IMR-90 (cell line): ENCODE measurements around the gene STYXL1. TPM values are rescaled to one million over a fixed set of nuclear protein-coding genes. Genes with fewer than 3 reads are reported as not detected.

Experiments
- ATAC-seq: fragments of 200-7000 bp; cut with Tn5 transposase; 2 replicates; pipeline ENCODE4 v1.9.1; 2020; ENCODE audit warnings: low read depth, mild to moderate bottlenecking, moderate library complexity
- BruUV-seq: library from RNA; stranded (reverse); fragments of 400-500 nt; replicated peaks from 2 replicates; lab custom pipeline; 2021; lab: Mats Ljungman, UMichigan
- CTCF ChIA-PET: fragments of 300-600 bp; formaldehyde crosslinking; extraction: SDS; loops from one replicate; lab custom pipeline; 2021; ENCODE audit warnings: antibody characterized with exemption; lab: Yijun Ruan, JAX
- POLR2A ChIA-PET: fragments of 300-600 bp; sonication (Branson Sonifier 250); formaldehyde crosslinking; loops from one replicate; lab custom pipeline; 2022; ENCODE audit warnings: antibody characterized with exemption; ENCODE audit not compliant: unreplicated experiment; lab: Charles Lee
- DNase-seq: peaks from one replicate; pipeline ENCODE4 v3.0.0; 2013
- H2AFZ ChIP-seq: replicated peaks from 2 replicates; pipeline ENCODE3; 2013; ENCODE audit warnings: low read length, mild to moderate bottlenecking; ENCODE audit not compliant: poor library complexity
- H2AK5ac ChIP-seq: 2 replicates; pipeline ENCODE4 v1.6.1; 2013; ENCODE audit warnings: low read depth, low read length, inconsistent platforms
- H2AK9ac ChIP-seq: replicated peaks from 2 replicates; pipeline ENCODE3; 2013; ENCODE audit warnings: mild to moderate bottlenecking, low read depth, low read length, moderate library complexity; ENCODE audit not compliant: poor library complexity
- H2BK120ac ChIP-seq: 2 replicates; pipeline ENCODE4 v1.6.1; 2013; ENCODE audit warnings: low read depth, low read length, inconsistent platforms
- H2BK15ac ChIP-seq: 3 replicates; pipeline ENCODE4 v1.6.1; 2013; ENCODE audit warnings: low read depth, low read length, inconsistent platforms
- H2BK20ac ChIP-seq: 2 replicates; pipeline ENCODE4 v1.6.1; 2013; ENCODE audit warnings: low read depth, mild to moderate bottlenecking, inconsistent platforms, low read length, moderate library complexity
- H2BK5ac ChIP-seq: 2 replicates; pipeline ENCODE4 v1.6.1; 2013; ENCODE audit warnings: mild to moderate bottlenecking, low read depth, low read length, inconsistent platforms; ENCODE audit not compliant: poor library complexity, severe bottlenecking
- H3K14ac ChIP-seq: replicated peaks from 2 replicates; pipeline ENCODE4 v1.6.1; 2013; ENCODE audit warnings: low read depth, low read length, inconsistent platforms
- H3K18ac ChIP-seq: 2 replicates; pipeline ENCODE4 v1.6.1; 2013; ENCODE audit warnings: low read depth, low read length, control low read depth
- H3K23ac ChIP-seq: 2 replicates; pipeline ENCODE4 v1.6.1; 2013; ENCODE audit warnings: low read depth, low read length, inconsistent platforms
- H3K27ac ChIP-seq: 2 replicates; pipeline ENCODE4 v1.5.1; 2013; ENCODE audit warnings: mild to moderate bottlenecking, control low read depth, low read length; ENCODE audit not compliant: insufficient read depth
- H3K27me3 ChIP-seq: 2 replicates; pipeline ENCODE4 v1.6.1; 2013; ENCODE audit warnings: low read length; ENCODE audit not compliant: control insufficient read depth, insufficient read depth
- H3K36me3 ChIP-seq: 2 replicates; pipeline ENCODE4 v1.6.1; 2013; ENCODE audit warnings: low read length, mixed read lengths; ENCODE audit not compliant: control insufficient read depth, insufficient read depth
- H3K4ac ChIP-seq: 2 replicates; pipeline ENCODE4 v1.6.1; 2013; ENCODE audit warnings: low read depth, low read length, inconsistent platforms
- H3K4me1 ChIP-seq: 2 replicates; pipeline ENCODE4 v1.6.1; 2013; ENCODE audit warnings: low read length, mixed read lengths; ENCODE audit not compliant: control insufficient read depth, insufficient read depth
- H3K4me2 ChIP-seq: 2 replicates; pipeline ENCODE4 v1.6.1; 2013; ENCODE audit warnings: low read depth, mild to moderate bottlenecking, control low read depth, low read length, moderate library complexity
- H3K4me3 ChIP-seq: 2 replicates; pipeline ENCODE4 v1.5.1; 2013; ENCODE audit warnings: low read depth, mild to moderate bottlenecking, control low read depth, low read length, moderate library complexity; ENCODE audit not compliant: insufficient read depth
- H3K56ac ChIP-seq: 2 replicates; pipeline ENCODE4 v1.6.1; 2013; ENCODE audit warnings: low read length, inconsistent platforms; ENCODE audit not compliant: insufficient read depth; ENCODE audit errors: extremely low read depth
- H3K79me1 ChIP-seq, 2 experiments: 2 replicates each; pipeline ENCODE4 v1.6.1; 2013; ENCODE audit warnings: low read length in 2 of 2, inconsistent platforms in 1 of 2, low read depth in 1 of 2
- H3K9ac ChIP-seq: 2 replicates; pipeline ENCODE4 v1.6.1; 2013; ENCODE audit warnings: low read depth, low read length, control low read depth
- H3K9me1 ChIP-seq: 2 replicates; pipeline ENCODE4 v1.6.1; 2013; ENCODE audit warnings: low read length, inconsistent platforms; ENCODE audit not compliant: insufficient read depth
- H3K9me3 ChIP-seq: 2 replicates; pipeline ENCODE4 v1.6.1; 2013; ENCODE audit warnings: low read length; ENCODE audit not compliant: control insufficient read depth, insufficient read depth
- H4K20me1 ChIP-seq: 2 replicates; pipeline ENCODE4 v1.6.1; 2013; ENCODE audit warnings: low read length, inconsistent platforms; ENCODE audit not compliant: insufficient read depth
- H4K5ac ChIP-seq: 2 replicates; pipeline ENCODE4 v1.6.1; 2013; ENCODE audit warnings: mild to moderate bottlenecking, low read depth, low read length, control low read depth
- H4K8ac ChIP-seq, 2 experiments: 2 replicates each; pipeline ENCODE4 v1.6.1; 2013; ENCODE audit warnings: low read depth in 2 of 2, low read length in 2 of 2, control low read depth in 1 of 2, inconsistent platforms in 1 of 2
- H4K91ac ChIP-seq: 2 replicates; pipeline ENCODE4 v1.6.1; 2013; ENCODE audit warnings: low read depth, low read length, inconsistent platforms; ENCODE audit not compliant: insufficient read depth
- BHLHE40 ChIP-seq: fragments of 150-350 bp; IDR thresholded peaks from 2 replicates; pipeline ENCODE4 v1.6.1; 2016; ENCODE audit warnings: mild to moderate bottlenecking, low read depth, low read length
- CHD1 ChIP-seq: IDR thresholded peaks from 2 replicates; pipeline ENCODE4 v1.6.1; 2012; ENCODE audit warnings: low read depth, low read length, improper control_type of control experiment
- MAFK ChIP-seq: IDR thresholded peaks from 2 replicates; pipeline ENCODE4 v1.6.1; 2012; ENCODE audit warnings: low read depth, low read length, improper control_type of control experiment
- MAZ ChIP-seq: IDR thresholded peaks from 2 replicates; pipeline ENCODE4 v1.6.1; 2012; ENCODE audit warnings: low read depth, mild to moderate bottlenecking, low read length, improper control_type of control experiment, moderate library complexity, borderline replicate concordance
- MXI1 ChIP-seq: IDR thresholded peaks from 2 replicates; pipeline ENCODE4 v1.6.1; 2012; ENCODE audit warnings: low read depth, mild to moderate bottlenecking, low read length, moderate library complexity, borderline replicate concordance
- POLR2A ChIP-seq: IDR thresholded peaks from 2 replicates; pipeline ENCODE4 v1.6.1; 2012; ENCODE audit warnings: mild to moderate bottlenecking, low read depth, low read length
- RCOR1 ChIP-seq: IDR thresholded peaks from 2 replicates; pipeline ENCODE4 v1.6.1; 2012; ENCODE audit warnings: mild to moderate bottlenecking, low read length, improper control_type of control experiment; ENCODE audit not compliant: insufficient replicate concordance
- SMC3 ChIP-seq: fragments of 150-350 bp; IDR thresholded peaks from 2 replicates; pipeline ENCODE4 v1.6.1; 2016; ENCODE audit warnings: low read depth, mild to moderate bottlenecking, antibody characterized with exemption, low read length, moderate library complexity
- WGBS, 2 experiments: methylation state at CpG; one replicate each; pipeline versions ENCODE4 v1.1.5 to v1.1.7; 2013; ENCODE audit warnings: missing lambda C conversion rate in 2 of 2; ENCODE audit not compliant: insufficient read length in 1 of 2; ENCODE audit errors: extremely low coverage in 2 of 2; 5-methylcytosine and 5-hydroxymethylcytosine counted together
- dilution Hi-C: fragments of 300-500 bp; cut with HindIII; formaldehyde crosslinking; loops from one replicate; pipeline ENCODE4 v1.14.3; 2018; ENCODE audit warnings: low sequenced_read_pairs; ENCODE audit not compliant: unreplicated experiment
- in situ Hi-C: fragments of 300-500 bp; cut with MboI; formaldehyde crosslinking; loops from 3 replicates; pipeline ENCODE4 v1.14.3; 2019; ENCODE audit warnings: low sequenced_read_pairs, inconsistent platforms, mixed read lengths
- intact Hi-C: fragments of 100-400 bp; cut with micrococcal nuclease; formaldehyde crosslinking; loops from 2 replicates; pipeline ENCODE4 v1.10.0; 2022
- polyA plus RNA-seq, 3 experiments: library from polyadenylated mRNA; depleted of rRNA; stranded (reverse); fragments of >200 nt; gene quantifications; 2 replicates each; pipeline ENCODE4 v1.2.3, GENCODE V29; 2012; ENCODE audit warnings: low replicate concordance in 1 of 3
- total RNA-seq: library from RNA; depleted of rRNA; stranded (reverse); fragments of >200 nt; gene quantifications from 2 replicates; pipeline ENCODE4 v1.2.3, GENCODE V29; 2012
- TF ChIP-seq, protein P1 (sequence below): fragments of 150-350 bp; IDR thresholded peaks from 2 replicates; pipeline ENCODE4 v1.6.1; 2016; ENCODE audit warnings: low read depth, mild to moderate bottlenecking, low read length, moderate library complexity, borderline replicate concordance
- TF ChIP-seq, protein P2 (sequence below): conservative IDR thresholded peaks from 2 replicates; pipeline ENCODE4 v1.5.1; 2012; ENCODE audit warnings: mild to moderate bottlenecking, low read depth, low read length, improper control_type of control experiment
- TF ChIP-seq, protein P3 (sequence below): fragments of 150-350 bp; IDR thresholded peaks from 2 replicates; pipeline ENCODE4 v1.6.1; 2017; ENCODE audit warnings: mild to moderate bottlenecking, antibody characterized with exemption, low read length, low read depth

Gene STYXL1
- total and polyA plus RNA-seq, 2 of the 4 experiments (the other 2 are of a cell fraction) = 66.1 to 73.8 TPM

GRCh38 chr7:75960372-75960771, 87.4 kb downstream of the STYXL1 start:
- ATAC-seq = no peak
- CTCF ChIA-PET = interaction anchor here (0.8 kb wide), 1 partner anchor 10 kb away, joined by 3 read pairs; no protein-coding TSS in a partner anchor
- no peak overlapping the region for H3K27ac ChIP-seq

More at GRCh38 chr7:75960372-75960771, 87.4 kb downstream of the STYXL1 start:
- Histone ChIP-seq H3K27me3 (no peaks in the 10 kb centered on the region), H2BK120ac (no peak overlapping the region), H4K5ac (no peak overlapping the region), H4K20me1 (no peaks in the 10 kb centered on the region), H3K36me3 (peaks cover 27% of the 10 kb centered on the region), H3K9me3 (no peaks in the 10 kb centered on the region), H3K14ac (no peak overlapping the region), H3K4me1 (peaks cover 15% of the 10 kb centered on the region), H3K9me1 (peaks cover 17% of the 10 kb centered on the region; the same call in 1 of the 2 replicates), H3K23ac (no peak overlapping the region), H4K91ac (no peak overlapping the region; the same call in 1 of the 2 replicates), H3K4me2 (no peak overlapping the region), H3K18ac (no peak overlapping the region), H3K56ac (no peak overlapping the region), H2BK15ac (no peak overlapping the region), H2AK5ac (no peak overlapping the region), H2AK9ac (no peak overlapping the region), H2BK20ac (no peak overlapping the region), H4K8ac (no peak overlapping the region), H3K9ac (no peak overlapping the region), H3K79me1 (peaks cover 6 to 53% of the 10 kb centered on the region in 2 experiments), H3K4me3 (no peak overlapping the region), H2BK5ac (no peak overlapping the region), H2AFZ (no peak overlapping the region), H3K4ac (no peak overlapping the region)
- BruUV-seq = no TSS peak
- no peak for DNase-seq
- TF ChIP-seq RCOR1 = no peak
- TF ChIP-seq BHLHE40 = no peak
- TF ChIP-seq, protein P1, sequence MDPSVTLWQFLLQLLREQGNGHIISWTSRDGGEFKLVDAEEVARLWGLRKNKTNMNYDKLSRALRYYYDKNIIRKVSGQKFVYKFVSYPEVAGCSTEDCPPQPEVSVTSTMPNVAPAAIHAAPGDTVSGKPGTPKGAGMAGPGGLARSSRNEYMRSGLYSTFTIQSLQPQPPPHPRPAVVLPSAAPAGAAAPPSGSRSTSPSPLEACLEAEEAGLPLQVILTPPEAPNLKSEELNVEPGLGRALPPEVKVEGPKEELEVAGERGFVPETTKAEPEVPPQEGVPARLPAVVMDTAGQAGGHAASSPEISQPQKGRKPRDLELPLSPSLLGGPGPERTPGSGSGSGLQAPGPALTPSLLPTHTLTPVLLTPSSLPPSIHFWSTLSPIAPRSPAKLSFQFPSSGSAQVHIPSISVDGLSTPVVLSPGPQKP = no peak
- no peak for TF ChIP-seq CHD1
- TF ChIP-seq MAFK = no peak
- TF ChIP-seq, protein P2, sequence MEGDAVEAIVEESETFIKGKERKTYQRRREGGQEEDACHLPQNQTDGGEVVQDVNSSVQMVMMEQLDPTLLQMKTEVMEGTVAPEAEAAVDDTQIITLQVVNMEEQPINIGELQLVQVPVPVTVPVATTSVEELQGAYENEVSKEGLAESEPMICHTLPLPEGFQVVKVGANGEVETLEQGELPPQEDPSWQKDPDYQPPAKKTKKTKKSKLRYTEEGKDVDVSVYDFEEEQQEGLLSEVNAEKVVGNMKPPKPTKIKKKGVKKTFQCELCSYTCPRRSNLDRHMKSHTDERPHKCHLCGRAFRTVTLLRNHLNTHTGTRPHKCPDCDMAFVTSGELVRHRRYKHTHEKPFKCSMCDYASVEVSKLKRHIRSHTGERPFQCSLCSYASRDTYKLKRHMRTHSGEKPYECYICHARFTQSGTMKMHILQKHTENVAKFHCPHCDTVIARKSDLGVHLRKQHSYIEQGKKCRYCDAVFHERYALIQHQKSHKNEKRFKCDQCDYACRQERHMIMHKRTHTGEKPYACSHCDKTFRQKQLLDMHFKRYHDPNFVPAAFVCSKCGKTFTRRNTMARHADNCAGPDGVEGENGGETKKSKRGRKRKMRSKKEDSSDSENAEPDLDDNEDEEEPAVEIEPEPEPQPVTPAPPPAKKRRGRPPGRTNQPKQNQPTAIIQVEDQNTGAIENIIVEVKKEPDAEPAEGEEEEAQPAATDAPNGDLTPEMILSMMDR = no peak
- no peak for TF ChIP-seq POLR2A
- no peak for TF ChIP-seq SMC3
- no peak for TF ChIP-seq MAZ
- TF ChIP-seq MXI1 = no peak
- TF ChIP-seq, protein P3, sequence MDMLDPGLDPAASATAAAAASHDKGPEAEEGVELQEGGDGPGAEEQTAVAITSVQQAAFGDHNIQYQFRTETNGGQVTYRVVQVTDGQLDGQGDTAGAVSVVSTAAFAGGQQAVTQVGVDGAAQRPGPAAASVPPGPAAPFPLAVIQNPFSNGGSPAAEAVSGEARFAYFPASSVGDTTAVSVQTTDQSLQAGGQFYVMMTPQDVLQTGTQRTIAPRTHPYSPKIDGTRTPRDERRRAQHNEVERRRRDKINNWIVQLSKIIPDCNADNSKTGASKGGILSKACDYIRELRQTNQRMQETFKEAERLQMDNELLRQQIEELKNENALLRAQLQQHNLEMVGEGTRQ = no peak
- WGBS, 2 experiments = 80% methylated on average over 1 of the region's 6 CpGs; no CpG with 5 or more reads in 1 of the 2 experiments
- in situ Hi-C loops = no loop called here
- POLR2A ChIA-PET = no interaction called here
- intact Hi-C loops = loop anchor here (10.0 kb wide), 1 partner anchor 46 kb away; the partner anchor contains the start of gene POR
- dilution Hi-C loops = no loop called here
